Lower leg skin (tissue), 4 donors: Measurements from ENCODE around the gene GRIN1. TPM values are rescaled to one million over a fixed set of nuclear protein-coding genes. Genes with fewer than 3 reads are reported as not detected.

Experiments used
- DNase-seq, 2 donors: peaks; one replicate each; pipeline ENCODE4 v3.0.0-alpha.2; 2019; ENCODE audit warnings: low spot score in 2 of 2
- H3K4me3 ChIP-seq: fragments of 200-600 bp; sonication (generic); 2 replicates; pipeline ENCODE4 v1.5.1; 2017; ENCODE audit warnings: mild to moderate bottlenecking, low read depth; ENCODE audit not compliant: poor library complexity, severe bottlenecking
- CTCF ChIP-seq, 3 donors: fragments of 450-650 bp; IDR thresholded peaks; one replicate each; pipeline ENCODE4 v1.5.1; 2016; ENCODE audit warnings: antibody characterized with exemption in 3 of 3, mild to moderate bottlenecking in 3 of 3, moderate library complexity in 2 of 3
- POLR2A ChIP-seq, 2 donors: fragments of 450-650 bp; IDR thresholded peaks; one replicate each; pipeline ENCODE4 v1.6.1; 2016 to 2017; ENCODE audit warnings: antibody characterized with exemption in 2 of 2, mild to moderate bottlenecking in 1 of 2, moderate library complexity in 1 of 2
- WGBS, 2 donors: methylation state at CpG; one replicate each; pipeline ENCODE4 v1.1.5; 2018; 5-methylcytosine and 5-hydroxymethylcytosine counted together
- intact Hi-C: fragments of 100-400 bp; cut with DNase I; formaldehyde crosslinking; loops from one replicate; pipeline ENCODE4 v1.15.0; 2023; ENCODE audit warnings: low total_unique reads
- total RNA-seq, 4 donors: library from RNA; depleted of rRNA; stranded (reverse); fragments of >200 nt; gene quantifications; one replicate each; pipeline ENCODE4 v1.1.0, GENCODE V29; 2016

The GRIN1 gene
- total RNA-seq, 4 donors from 2014 or later: 0.10 to 2.4 (median 0.49) TPM; not detected in 1

GRCh38 chr9:137107312-137107921, 31.5 kb upstream of the GRIN1 start:
- TF ChIP-seq CTCF (IDR thresholded peaks at IDR 0.05) (no peak), POLR2A (IDR thresholded peaks at IDR 0.05) (no peak)
- DNase-seq: no peak
- 92 to 95% methylated on average over 8 to 15 of the region's 27 CpGs for WGBS, 2 donors
- intact Hi-C loops: loop anchor here (5.0 kb wide), 1 partner anchor 80 kb away; the partner anchor contains the start of genes ANAPC2 and SSNA1
- no peak overlapping the region for H3K4me3 ChIP-seq

- no peak overlapping the region for H3K4me3 ChIP-seq
- 93 to 95% methylated on average over 13 to 17 of the region's 17 CpGs for WGBS, 2 donors
- no peak for TF ChIP-seq CTCF (IDR thresholded peaks at IDR 0.05)
- TF ChIP-seq POLR2A (IDR thresholded peaks at IDR 0.05): no peak
- intact Hi-C loops: loop anchor here (5.0 kb wide), 1 partner anchor 79 kb away; the partner anchor contains the start of genes ANAPC2 and SSNA1
- no peak for DNase-seq
These were observed 31.0 kb upstream of the GRIN1 start for GRCh38 chr9:137107982-137108381.

DNA sequence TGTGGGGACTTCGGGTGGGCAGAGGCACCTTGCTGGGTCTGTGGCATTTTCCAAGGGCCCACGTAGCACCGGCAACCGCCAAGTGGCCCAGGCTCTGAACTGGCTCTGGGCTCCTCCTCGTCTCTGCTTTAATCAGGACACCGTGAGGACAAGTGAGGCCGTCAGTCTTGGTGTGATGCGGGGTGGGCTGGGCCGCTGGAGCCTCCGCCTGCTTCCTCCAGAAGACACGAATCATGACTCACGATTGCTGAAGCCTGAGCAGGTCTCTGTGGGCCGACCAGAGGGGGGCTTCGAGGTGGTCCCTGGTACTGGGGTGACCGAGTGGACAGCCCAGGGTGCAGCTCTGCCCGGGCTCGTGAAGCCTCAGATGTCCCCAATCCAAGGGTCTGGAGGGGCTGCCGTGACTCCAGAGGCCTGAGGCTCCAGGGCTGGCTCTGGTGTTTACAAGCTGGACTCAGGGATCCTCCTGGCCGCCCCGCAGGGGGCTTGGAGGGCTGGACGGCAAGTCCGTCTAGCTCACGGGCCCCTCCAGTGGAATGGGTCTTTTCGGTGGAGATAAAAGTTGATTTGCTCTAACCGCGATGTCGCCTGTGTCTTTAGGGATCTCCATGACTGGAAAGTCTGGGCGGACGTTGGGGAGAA, 30.2 kb upstream of the GRIN1 start:
- no peak for DNase-seq
- H3K4me3 ChIP-seq: no peak overlapping the region
- 84 to 86% methylated on average over 17 of the region's 29 CpGs for WGBS, 2 donors
- TF ChIP-seq POLR2A (IDR thresholded peaks at IDR 0.05) (no peak), CTCF (IDR thresholded peaks at IDR 0.05) (no peak)
- intact Hi-C loops: loop anchor here (5.0 kb wide), 1 partner anchor 79 kb away; the partner anchor contains the start of genes ANAPC2 and SSNA1

DNA sequence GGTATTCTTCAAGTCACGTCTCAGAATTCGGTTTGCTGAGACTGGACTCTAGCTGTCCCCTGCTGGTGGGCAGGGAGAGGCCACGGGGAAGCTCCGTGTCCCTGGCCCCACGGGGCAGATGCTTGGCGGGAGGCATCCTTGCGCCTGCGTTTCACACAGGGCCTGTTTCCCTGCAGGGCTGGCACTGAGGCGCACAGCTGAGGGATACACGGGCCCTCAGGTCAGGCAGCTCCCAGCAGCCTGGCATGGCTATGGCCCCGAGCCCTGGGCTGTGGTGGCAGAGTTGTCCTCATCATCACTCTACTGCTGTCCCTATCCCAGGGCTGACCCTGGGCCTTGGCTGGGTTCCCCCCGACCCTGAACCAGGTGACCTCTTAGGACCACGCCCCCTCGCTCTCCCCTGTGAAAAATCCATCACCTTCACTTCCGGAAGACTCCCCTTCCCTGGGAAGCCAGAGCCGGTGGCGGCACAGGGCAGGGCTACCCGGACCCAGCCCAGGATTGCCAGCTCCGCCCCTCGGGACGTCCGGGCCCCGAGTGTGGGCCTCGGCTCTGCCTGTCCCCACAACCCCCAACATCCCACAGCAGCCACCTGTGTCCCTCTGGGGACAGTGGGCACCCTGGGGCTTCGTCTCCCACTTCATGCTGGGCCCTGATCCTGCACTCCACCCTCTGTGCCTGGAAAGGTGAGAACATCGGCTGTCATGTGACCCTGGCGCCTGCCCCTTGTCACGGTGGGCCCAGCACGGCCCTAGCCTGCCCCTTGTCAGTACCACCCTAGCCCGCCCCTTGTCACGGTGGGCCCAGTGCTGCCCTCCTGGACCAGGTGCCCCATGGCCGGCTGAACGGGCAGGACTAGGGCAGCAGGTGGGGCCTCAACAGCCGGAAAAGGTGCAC, 29.5 kb upstream of the GRIN1 start:
- no peak for DNase-seq
- WGBS, 2 donors: 79 to 83% methylated on average over 30 to 31 of the region's 34 CpGs
- H3K4me3 ChIP-seq: no peak overlapping the region
- TF ChIP-seq CTCF (IDR thresholded peaks at IDR 0.05) (no peak), POLR2A (IDR thresholded peaks at IDR 0.05) (no peak)
- intact Hi-C loops: loop anchor here (5.0 kb wide), 1 partner anchor 78 kb away; the partner anchor contains the start of genes ANAPC2 and SSNA1

- DNase-seq: no peak
- H3K4me3 ChIP-seq: no peak overlapping the region
- no peak for TF ChIP-seq POLR2A (IDR thresholded peaks at IDR 0.05)
- no peak for TF ChIP-seq CTCF (IDR thresholded peaks at IDR 0.05)
- 89 to 95% methylated on average over 34 of the region's 38 CpGs for WGBS, 2 donors
- intact Hi-C loops: no loop called here
These were observed 28.6 kb upstream of the GRIN1 start for GRCh38 chr9:137110147-137110910.
